Activated naive CD8-positive, alpha-beta T cell treated with anti-CD3 and anti-CD28 coated beads, Interleukin-2, amount 50 U/mL, for 24 hours (primary cell): Measurements from ENCODE around the gene SCGB1A1.
"Not testable (repeated sequence)": the region's sequence is repeated elsewhere in the genome, so short reads cannot be mapped to it uniquely, and the experiment has no call there.

Experiments
- ATAC-seq: fragments of 150-1000 bp; cut with Tn5 transposase; one replicate; pipeline ENCODE4 v1.10.0; 2021
- DNase-seq: peaks from one replicate; pipeline ENCODE4 v3.0.0; 2021
- H3K27ac Mint-ChIP-seq: one replicate; pipeline ENCODE4 v1.8.0; 2021; ENCODE audit warnings: mild to moderate bottlenecking, mixed read lengths
- H3K27me3 Mint-ChIP-seq: one replicate; pipeline ENCODE4 v1.8.0; 2021; ENCODE audit warnings: mixed read lengths
- H3K36me3 Mint-ChIP-seq: one replicate; pipeline ENCODE4 v1.8.0; 2021; ENCODE audit warnings: low read depth, mixed read lengths
- H3K4me1 Mint-ChIP-seq: one replicate; pipeline ENCODE4 v1.8.0; 2021; ENCODE audit warnings: mixed read lengths
- H3K4me3 Mint-ChIP-seq: one replicate; pipeline ENCODE4 v1.8.0; 2021; ENCODE audit warnings: mild to moderate bottlenecking, moderate library complexity, mixed read lengths
- H3K9me3 Mint-ChIP-seq: one replicate; pipeline ENCODE4 v1.8.0; 2021; ENCODE audit warnings: mixed read lengths

The SCGB1A1 gene

GRCh38 chr11:62443390-62444235 is 24.8 kb downstream of the SCGB1A1 start:
- DNase-seq (no peak), ATAC-seq (no peak)
- Mint-ChIP-seq H3K4me3 (peak overlapping the region; percentile 71), H3K27ac (no peak overlapping the region), H3K9me3 (no peaks in the 10 kb centered on the region), H3K27me3 (peaks cover 29% of the 10 kb centered on the region), H3K4me1 (peaks cover 12% of the 10 kb centered on the region), H3K36me3 (no peaks in the 10 kb centered on the region)

- H3K9me3 Mint-ChIP-seq: no peaks in the 10 kb centered on the region
- peaks cover 29% of the 10 kb centered on the region for H3K27me3 Mint-ChIP-seq
- H3K4me1 Mint-ChIP-seq: peaks cover 12% of the 10 kb centered on the region
- H3K36me3 Mint-ChIP-seq: no peaks in the 10 kb centered on the region
- ATAC-seq (no peak), DNase-seq (peak; percentile 61)
- H3K27ac Mint-ChIP-seq: peak overlapping the region; percentile 69
- H3K4me3 Mint-ChIP-seq: peak overlapping the region; percentile 71
These were observed 25.5 kb downstream of the SCGB1A1 start for GRCh38 chr11:62444236-62444833.

GRCh38 chr11:62444835-62445234 is 26.0 kb downstream of the SCGB1A1 start:
- DNase-seq: no peak
- H3K4me1 Mint-ChIP-seq: peaks cover 11% of the 10 kb centered on the region
- no peaks in the 10 kb centered on the region for H3K9me3 Mint-ChIP-seq
- peaks cover 29% of the 10 kb centered on the region for H3K27me3 Mint-ChIP-seq
- H3K36me3 Mint-ChIP-seq: no peaks in the 10 kb centered on the region
- H3K4me3 Mint-ChIP-seq: peak overlapping the region; percentile 71
- peak overlapping the region; percentile 69 for H3K27ac Mint-ChIP-seq
- ATAC-seq: no peak

GRCh38 chr11:62445314-62445740 is 26.5 kb downstream of the SCGB1A1 start:
- no peak for ATAC-seq
- H3K4me3 Mint-ChIP-seq: no peak overlapping the region
- no peaks in the 10 kb centered on the region for H3K9me3 Mint-ChIP-seq
- no peak for DNase-seq
- peaks cover 9% of the 10 kb centered on the region for H3K4me1 Mint-ChIP-seq
- H3K27me3 Mint-ChIP-seq: peaks cover 29% of the 10 kb centered on the region
- H3K27ac Mint-ChIP-seq: peak overlapping the region; percentile 24
- no peaks in the 10 kb centered on the region for H3K36me3 Mint-ChIP-seq

GRCh38 chr11:62446091-62446490 is 27.3 kb downstream of the SCGB1A1 start:
- ATAC-seq (no peak), DNase-seq (no peak)
- no peak overlapping the region for H3K4me3 Mint-ChIP-seq
- no peak overlapping the region for H3K27ac Mint-ChIP-seq
- H3K36me3 Mint-ChIP-seq: no peaks in the 10 kb centered on the region
- H3K27me3 Mint-ChIP-seq: peaks cover 29% of the 10 kb centered on the region
- H3K9me3 Mint-ChIP-seq: no peaks in the 10 kb centered on the region
- H3K4me1 Mint-ChIP-seq: peaks cover 9% of the 10 kb centered on the region

- Mint-ChIP-seq H3K27me3 (peaks cover 29% of the 10 kb centered on the region), H3K4me3 (no peak overlapping the region), H3K4me1 (peaks cover 6% of the 10 kb centered on the region), H3K27ac (no peak overlapping the region), H3K36me3 (no peaks in the 10 kb centered on the region), H3K9me3 (no peaks in the 10 kb centered on the region)
- DNase-seq: no peak
- no peak for ATAC-seq
These were observed 30.6 kb downstream of the SCGB1A1 start for GRCh38 chr11:62449451-62449851.

GRCh38 chr11:62449912-62450311 is 31.1 kb downstream of the SCGB1A1 start:
- not testable (repeated sequence) for H3K9me3 Mint-ChIP-seq, ATAC-seq, DNase-seq, H3K4me3 Mint-ChIP-seq, H3K36me3 Mint-ChIP-seq, H3K4me1 Mint-ChIP-seq, H3K27ac Mint-ChIP-seq
- peaks cover 29% of the 10 kb centered on the region for H3K27me3 Mint-ChIP-seq

- DNase-seq: no peak
- Mint-ChIP-seq H3K27me3 (peaks cover 24% of the 10 kb centered on the region), H3K27ac (no peak overlapping the region), H3K4me1 (no peaks in the 10 kb centered on the region), H3K9me3 (no peaks in the 10 kb centered on the region), H3K4me3 (no peak overlapping the region), H3K36me3 (no peaks in the 10 kb centered on the region)
- no peak for ATAC-seq
These were observed 31.9 kb downstream of the SCGB1A1 start for GRCh38 chr11:62450543-62451240.

- H3K9me3 Mint-ChIP-seq: no peaks in the 10 kb centered on the region
- ATAC-seq (no peak), DNase-seq (no peak)
These were observed 32.4 kb downstream of the SCGB1A1 start for GRCh38 chr11:62451241-62451621.

GRCh38 chr11:62452261-62452660 is 33.4 kb downstream of the SCGB1A1 start:
- ATAC-seq: no peak
- Mint-ChIP-seq H3K9me3 (no peaks in the 10 kb centered on the region), H3K4me1 (no peaks in the 10 kb centered on the region), H3K27ac (no peak overlapping the region), H3K27me3 (peaks cover 11% of the 10 kb centered on the region), H3K4me3 (no peak overlapping the region), H3K36me3 (no peaks in the 10 kb centered on the region)
- DNase-seq: no peak

More at GRCh38 chr11:62451241-62451621, 32.4 kb downstream of the SCGB1A1 start:
- peaks cover 21% of the 10 kb centered on the region for H3K27me3 Mint-ChIP-seq
- no peak overlapping the region for H3K27ac Mint-ChIP-seq
- no peaks in the 10 kb centered on the region for H3K36me3 Mint-ChIP-seq
- no peak overlapping the region for H3K4me3 Mint-ChIP-seq
- no peaks in the 10 kb centered on the region for H3K4me1 Mint-ChIP-seq

GRCh38 chr11:62452839-62453468 is 34.1 kb downstream of the SCGB1A1 start:
- ATAC-seq (no peak), DNase-seq (no peak)
- H3K4me1 Mint-ChIP-seq: no peaks in the 10 kb centered on the region
- no peaks in the 10 kb centered on the region for H3K9me3 Mint-ChIP-seq
- H3K27me3 Mint-ChIP-seq: peaks cover 6% of the 10 kb centered on the region
- no peak overlapping the region for H3K27ac Mint-ChIP-seq
- no peaks in the 10 kb centered on the region for H3K36me3 Mint-ChIP-seq
- no peak overlapping the region for H3K4me3 Mint-ChIP-seq

- DNase-seq: no peak
- Mint-ChIP-seq H3K4me1 (no peaks in the 10 kb centered on the region), H3K27me3 (no peaks in the 10 kb centered on the region), H3K27ac (no peak overlapping the region), H3K9me3 (no peaks in the 10 kb centered on the region), H3K4me3 (no peak overlapping the region), H3K36me3 (no peaks in the 10 kb centered on the region)
- no peak for ATAC-seq
These were observed 37.8 kb downstream of the SCGB1A1 start for GRCh38 chr11:62456630-62457029.

- Mint-ChIP-seq H3K27ac (no peak overlapping the region), H3K27me3 (no peaks in the 10 kb centered on the region), H3K36me3 (no peaks in the 10 kb centered on the region), H3K4me1 (no peaks in the 10 kb centered on the region), H3K4me3 (no peak overlapping the region), H3K9me3 (no peaks in the 10 kb centered on the region)
- DNase-seq (no peak), ATAC-seq (no peak)
These were observed 38.6 kb downstream of the SCGB1A1 start for GRCh38 chr11:62457478-62457877.

- no peaks in the 10 kb centered on the region for H3K9me3 Mint-ChIP-seq
- H3K4me3 Mint-ChIP-seq: no peak overlapping the region
- DNase-seq (no peak), ATAC-seq (no peak)
- no peaks in the 10 kb centered on the region for H3K27me3 Mint-ChIP-seq
- no peak overlapping the region for H3K27ac Mint-ChIP-seq
- no peaks in the 10 kb centered on the region for H3K36me3 Mint-ChIP-seq
- no peaks in the 10 kb centered on the region for H3K4me1 Mint-ChIP-seq
These were observed 39.6 kb downstream of the SCGB1A1 start for GRCh38 chr11:62458212-62459002.
